Parathyroid adenoma (tissue), 2 donors: Measurements from ENCODE around the gene CCDC77.

Experiments used
- H2AFZ ChIP-seq: fragments of 300-600 bp; sonication (generic); one replicate; pipeline ENCODE4 v1.7.0; 2017; ENCODE audit warnings: antibody characterized with exemption, mild to moderate bottlenecking
- H3K27ac ChIP-seq: fragments of 300-600 bp; sonication (generic); one replicate; pipeline ENCODE4 v1.7.0; 2017
- H3K27me3 ChIP-seq: fragments of 300-600 bp; sonication (generic); one replicate; pipeline ENCODE4 v1.7.0; 2017; ENCODE audit warnings: low read length; ENCODE audit not compliant: control insufficient read depth, insufficient read depth
- H3K36me3 ChIP-seq: fragments of 300-600 bp; sonication (generic); one replicate; pipeline ENCODE4 v1.7.0; 2017; ENCODE audit warnings: low read length; ENCODE audit not compliant: control insufficient read depth, insufficient read depth
- H3K4me1 ChIP-seq: fragments of 300-600 bp; sonication (generic); one replicate; pipeline ENCODE4 v1.7.0; 2017; ENCODE audit warnings: control low read depth
- H3K4me2 ChIP-seq: fragments of 300-600 bp; sonication (generic); one replicate; pipeline ENCODE4 v1.7.0; 2017; ENCODE audit warnings: low read length
- H3K4me3 ChIP-seq: fragments of 300-600 bp; sonication (generic); one replicate; pipeline ENCODE4 v1.7.0; 2017; ENCODE audit warnings: low read depth, low read length
- H3K79me2 ChIP-seq: fragments of 300-600 bp; sonication (generic); one replicate; pipeline ENCODE4 v1.7.0; 2017; ENCODE audit warnings: control low read depth
- H3K9ac ChIP-seq: fragments of 300-600 bp; sonication (generic); one replicate; pipeline ENCODE4 v1.7.0; 2017; ENCODE audit warnings: mild to moderate bottlenecking
- H3K9me3 ChIP-seq: fragments of 300-600 bp; sonication (generic); one replicate; pipeline ENCODE4 v1.7.0; 2017; ENCODE audit warnings: low read length; ENCODE audit not compliant: control insufficient read depth
- TF ChIP-seq, protein P1 (sequence below): fragments of 300-600 bp; sonication (generic); IDR thresholded peaks from one replicate; pipeline ENCODE4 v1.7.0; 2017; ENCODE audit warnings: antibody characterized with exemption, mild to moderate bottlenecking
- donor health status: primary hyperparathyroidism.

The CCDC77 gene

DNA sequence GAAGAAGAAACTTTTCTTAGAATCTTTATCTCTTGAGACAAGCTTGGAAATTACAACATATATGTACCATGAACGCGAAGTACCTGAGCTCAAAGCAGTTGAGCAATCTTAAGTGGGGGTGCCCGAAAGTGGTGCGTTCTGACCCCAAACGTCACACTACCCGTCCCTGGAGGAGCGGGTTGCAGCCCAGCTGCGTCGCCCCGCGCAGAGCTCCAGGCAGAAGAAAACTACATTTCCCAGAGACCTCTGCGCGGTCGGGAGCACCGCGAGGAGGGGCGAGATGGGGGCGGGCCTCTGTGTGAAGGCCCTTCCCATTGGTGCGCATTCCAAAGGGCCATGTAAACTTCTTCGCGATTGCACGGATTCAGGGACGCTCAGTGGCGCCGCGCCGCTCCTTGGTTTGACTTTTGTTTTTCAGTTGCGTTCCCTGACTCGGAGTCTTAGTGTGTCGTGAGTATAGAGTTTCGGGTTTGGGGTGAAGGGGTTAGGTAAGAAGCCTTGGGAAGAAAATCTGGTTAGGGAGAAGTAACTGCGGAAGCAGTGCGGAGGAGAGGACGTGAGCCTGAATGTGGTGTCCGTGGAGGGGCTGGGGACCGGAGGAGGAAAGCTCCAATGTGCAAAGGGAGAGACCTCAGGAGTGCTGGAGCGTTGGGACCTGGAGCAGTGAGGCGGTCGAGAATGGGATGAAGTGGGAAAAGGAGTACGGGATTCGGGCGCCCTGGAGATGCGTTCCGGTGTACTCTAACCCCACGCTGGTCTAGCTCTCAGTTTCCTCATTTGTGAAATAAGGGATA, at the start of gene CCDC77:
Gene CCDC77 (plus strand): TSS at position 410 of the 794 bp plus-strand sequence. CDS start 7,740 bp downstream, outside the sequence.
- Histone ChIP-seq H3K4me2 (peak within 1 kb of the TSS; percentile 93), H3K4me1 (no peaks in the 10 kb centered on the region), H2AFZ (peak within 1 kb of the TSS; percentile 92), H3K9me3 (no peaks in the 10 kb centered on the region), H3K27ac (peak within 1 kb of the TSS; percentile 31), H3K4me3 (peak within 1 kb of the TSS; percentile 70), H3K9ac (no peak within 1 kb of the TSS), H3K27me3 (no peaks in the 10 kb centered on the region), H3K79me2 (no peaks in the 10 kb centered on the region), H3K36me3 (no peaks in the 10 kb centered on the region)
- TF ChIP-seq, protein P1, sequence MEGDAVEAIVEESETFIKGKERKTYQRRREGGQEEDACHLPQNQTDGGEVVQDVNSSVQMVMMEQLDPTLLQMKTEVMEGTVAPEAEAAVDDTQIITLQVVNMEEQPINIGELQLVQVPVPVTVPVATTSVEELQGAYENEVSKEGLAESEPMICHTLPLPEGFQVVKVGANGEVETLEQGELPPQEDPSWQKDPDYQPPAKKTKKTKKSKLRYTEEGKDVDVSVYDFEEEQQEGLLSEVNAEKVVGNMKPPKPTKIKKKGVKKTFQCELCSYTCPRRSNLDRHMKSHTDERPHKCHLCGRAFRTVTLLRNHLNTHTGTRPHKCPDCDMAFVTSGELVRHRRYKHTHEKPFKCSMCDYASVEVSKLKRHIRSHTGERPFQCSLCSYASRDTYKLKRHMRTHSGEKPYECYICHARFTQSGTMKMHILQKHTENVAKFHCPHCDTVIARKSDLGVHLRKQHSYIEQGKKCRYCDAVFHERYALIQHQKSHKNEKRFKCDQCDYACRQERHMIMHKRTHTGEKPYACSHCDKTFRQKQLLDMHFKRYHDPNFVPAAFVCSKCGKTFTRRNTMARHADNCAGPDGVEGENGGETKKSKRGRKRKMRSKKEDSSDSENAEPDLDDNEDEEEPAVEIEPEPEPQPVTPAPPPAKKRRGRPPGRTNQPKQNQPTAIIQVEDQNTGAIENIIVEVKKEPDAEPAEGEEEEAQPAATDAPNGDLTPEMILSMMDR = peak; percentile 33

DNA sequence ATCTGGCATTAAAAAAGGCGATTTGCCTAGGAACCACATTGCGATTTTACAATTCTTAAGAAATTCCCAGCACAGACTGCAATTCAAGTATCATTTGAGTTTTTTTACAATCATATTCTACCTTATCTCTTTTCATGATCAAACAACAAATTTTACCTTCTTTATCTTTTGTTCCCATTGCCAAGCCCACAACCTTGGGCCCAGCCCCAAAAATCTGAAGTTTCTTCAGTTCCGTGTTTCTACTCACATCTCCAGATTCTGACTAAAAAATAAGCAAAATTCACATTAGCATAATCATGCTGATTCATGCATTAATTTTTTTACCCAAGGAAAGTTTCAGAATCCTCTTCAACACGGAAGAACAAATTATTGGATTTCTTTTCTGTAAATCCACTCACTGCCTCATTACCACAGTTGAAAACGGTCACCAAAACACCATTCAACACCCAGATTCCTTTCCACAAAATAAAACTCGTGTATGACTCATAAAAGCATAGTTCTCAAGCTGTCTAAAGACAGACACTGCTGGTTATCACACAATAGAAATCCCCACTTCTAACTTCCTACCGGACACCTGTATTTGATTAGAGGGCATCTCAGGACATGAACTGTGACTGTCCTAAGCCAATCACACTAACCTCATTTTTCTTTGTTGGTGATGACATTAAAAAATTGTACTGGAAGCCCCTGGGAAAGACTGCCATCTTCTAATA, 45.0 kb upstream of the CCDC77 start:
- Histone ChIP-seq H3K27me3 (no peaks in the 10 kb centered on the region), H3K9me3 (no peaks in the 10 kb centered on the region), H3K27ac (no peak overlapping the region), H3K79me2 (peaks cover 17% of the 10 kb centered on the region), H3K36me3 (no peaks in the 10 kb centered on the region), H2AFZ (no peak overlapping the region), H3K4me2 (no peak overlapping the region), H3K4me3 (no peak overlapping the region), H3K9ac (no peak overlapping the region), H3K4me1 (no peaks in the 10 kb centered on the region)
- TF ChIP-seq, protein P1 = no peak

DNA sequence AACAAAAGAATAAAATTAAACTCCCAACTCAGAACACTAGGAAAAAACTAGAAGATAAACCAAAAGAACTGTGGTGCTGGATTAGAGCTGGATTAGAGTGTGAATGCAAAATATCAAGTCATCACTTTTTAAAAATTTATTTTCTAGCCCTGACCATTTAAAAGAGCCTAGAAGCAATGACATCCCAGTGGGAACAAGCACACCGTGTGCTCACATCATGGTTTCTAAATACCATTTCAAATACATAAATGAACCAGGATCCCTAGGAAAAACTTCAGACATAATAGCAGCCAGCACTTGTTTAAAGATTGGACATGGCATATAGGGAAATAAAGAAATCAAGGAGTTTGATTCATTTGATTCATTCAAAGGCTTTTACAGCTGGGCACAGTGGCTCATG, 42.4 kb upstream of the CCDC77 start:
- H3K79me2 ChIP-seq = peaks cover 21% of the 10 kb centered on the region
- no peaks in the 10 kb centered on the region for H3K9me3 ChIP-seq
- no peaks in the 10 kb centered on the region for H3K27me3 ChIP-seq
- H3K4me3 ChIP-seq = no peak overlapping the region
- H3K9ac ChIP-seq = no peak overlapping the region
- H3K36me3 ChIP-seq = no peaks in the 10 kb centered on the region
- TF ChIP-seq, protein P1 = no peak
- no peak overlapping the region for H3K27ac ChIP-seq
- H3K4me1 ChIP-seq = no peaks in the 10 kb centered on the region
- no peak overlapping the region for H2AFZ ChIP-seq
- no peak overlapping the region for H3K4me2 ChIP-seq

DNA sequence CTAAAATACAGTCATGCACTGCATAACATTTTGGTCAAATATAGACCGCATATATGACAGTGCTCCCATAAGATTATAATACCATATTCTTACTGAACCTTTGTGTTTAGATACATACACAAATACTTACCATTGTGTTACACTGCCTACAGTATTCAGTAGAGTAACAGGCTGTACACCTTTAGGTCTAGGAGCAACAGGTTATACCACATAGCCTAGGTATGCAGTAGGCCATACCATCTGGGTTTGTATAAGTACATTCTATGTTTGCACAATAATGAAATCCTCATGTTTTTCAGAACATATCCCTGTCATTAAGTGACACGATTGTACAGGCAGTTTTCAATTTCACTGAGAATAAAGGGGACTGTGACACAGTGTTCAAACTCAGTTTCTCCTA, 34.6 kb upstream of the CCDC77 start:
- Histone ChIP-seq H3K4me3 (no peak overlapping the region), H3K9me3 (no peaks in the 10 kb centered on the region), H2AFZ (no peak overlapping the region), H3K27me3 (no peaks in the 10 kb centered on the region), H3K4me2 (no peak overlapping the region), H3K36me3 (no peaks in the 10 kb centered on the region), H3K9ac (no peak overlapping the region), H3K4me1 (no peaks in the 10 kb centered on the region), H3K27ac (no peak overlapping the region), H3K79me2 (peaks cover 9% of the 10 kb centered on the region)
- TF ChIP-seq, protein P1 = no peak
